CD4-positive, alpha-beta T cell (primary cell): ENCODE results near the gene SUSD2. TPM values are rescaled to one million over a fixed set of nuclear protein-coding genes. Genes with fewer than 3 reads are reported as not detected.

Source experiments
- ATAC-seq: fragments of 200-7000 bp; cut with Tn5 transposase; one replicate; pipeline ENCODE4 v1.10.0; 2022; ENCODE audit warnings: mild to moderate bottlenecking; ENCODE audit not compliant: poor library complexity
- CTCF ChIA-PET: fragments of 350-600 bp; sonication (Branson Sonifier 250); formaldehyde crosslinking; loops from one replicate; lab custom pipeline; 2021; ENCODE audit warnings: antibody characterized with exemption, inconsistent platforms; lab: Charles Lee
- POLR2A ChIA-PET: fragments of 350-600 bp; sonication (Branson Sonifier 250); formaldehyde crosslinking; loops from one replicate; lab custom pipeline; 2021; ENCODE audit warnings: antibody characterized with exemption, inconsistent platforms; lab: Charles Lee
- DNase-seq, 14 experiments: peaks; one replicate each; pipeline ENCODE4 v3.0.0-alpha.2; 2013 to 2020; ENCODE audit warnings: mixed read lengths in 2 of 14
- H3K27ac ChIP-seq, 2 donors: one replicate each; pipeline versions ENCODE4 v1.5.1 to v1.7.0; 2013; ENCODE audit warnings: low read length in 2 of 2, low read depth in 1 of 2, mild to moderate bottlenecking in 1 of 2
- H3K27me3 ChIP-seq, 2 experiments: 1 replicate in 1 of 2; 2 replicates in 1 of 2; pipeline versions ENCODE4 v1.6.1 to v1.7.0; 2013; ENCODE audit warnings: low read length in 2 of 2, control low read depth in 1 of 2, mild to moderate bottlenecking in 1 of 2, moderate library complexity in 1 of 2; ENCODE audit not compliant: insufficient read depth in 2 of 2, control insufficient read depth in 1 of 2
- H3K36me3 ChIP-seq: one replicate; pipeline ENCODE4 v1.6.1; 2013; ENCODE audit warnings: low read length, control low read depth; ENCODE audit not compliant: insufficient read depth
- H3K4me1 ChIP-seq: one replicate; pipeline ENCODE4 v1.6.1; 2013; ENCODE audit warnings: low read length, control low read depth; ENCODE audit not compliant: insufficient read depth
- H3K4me3 ChIP-seq: one replicate; pipeline ENCODE4 v1.5.1; 2013; ENCODE audit warnings: mild to moderate bottlenecking, low read length, moderate library complexity
- H3K9me3 ChIP-seq, 2 experiments: 1 replicate in 1 of 2; 2 replicates in 1 of 2; pipeline versions ENCODE4 v1.6.1 to v1.7.0; 2013; ENCODE audit warnings: low read length in 2 of 2, mild to moderate bottlenecking in 2 of 2, control low read depth in 1 of 2, moderate library complexity in 1 of 2; ENCODE audit not compliant: control insufficient read depth in 1 of 2, insufficient read depth in 1 of 2
- H3K27ac Mint-ChIP-seq: one replicate; pipeline ENCODE4 v1.8.0; 2020; ENCODE audit warnings: mixed read lengths
- H3K27me3 Mint-ChIP-seq: one replicate; pipeline ENCODE4 v1.8.0; 2021; ENCODE audit warnings: mixed read lengths
- H3K36me3 Mint-ChIP-seq: one replicate; pipeline ENCODE4 v1.8.0; 2021; ENCODE audit warnings: low read depth, mixed read lengths
- H3K4me1 Mint-ChIP-seq: one replicate; pipeline ENCODE4 v1.8.0; 2021; ENCODE audit warnings: low read depth, mixed read lengths
- H3K4me3 Mint-ChIP-seq: one replicate; pipeline ENCODE4 v1.8.0; 2020; ENCODE audit warnings: mild to moderate bottlenecking, mixed read lengths
- H3K9me3 Mint-ChIP-seq: one replicate; pipeline ENCODE4 v1.8.0; 2020; ENCODE audit warnings: mixed read lengths
- CTCF ChIP-seq: fragments of 200-600 bp; IDR thresholded peaks from one replicate; pipeline ENCODE4 v1.8.0; 2022; ENCODE audit warnings: antibody characterized with exemption, mild to moderate bottlenecking
- intact Hi-C, 2 experiments: fragments of 100-400 bp; cut with DNase I in 1 of 2; cut with micrococcal nuclease in 1 of 2; formaldehyde crosslinking; loops; one replicate each; pipeline versions ENCODE4 v1.15.1 to v1.9.0; 2023 to 2025; cut with DNase I, micrococcal nuclease
- total RNA-seq, 174 experiments: library from RNA in 2 of 174; stranded (reverse) in 2 of 174; gene quantifications; one replicate each; pipeline ENCODE4 v1.2.3 and lab custom pipeline; 2021 to 2026

The SUSD2 gene
- total RNA-seq, 2 experiments from 2014 or later, result 0.80 to 1.5 TPM

GRCh38 chr22:24154826-24155225 is 26.5 kb upstream of the SUSD2 start:
- ChIA-PET CTCF (interaction anchor here (0.8 to 3.0 kb wide), 4 partner anchors 8 to 130 kb away, joined by 3 to 23 read pairs (median 4); no protein-coding TSS in a partner anchor), POLR2A (interaction anchor here (2.7 to 6.7 kb wide), 6 partner anchors 8 to 144 kb away, joined by 10 to 90 read pairs (median 34); partner anchors contain the start of gene CABIN1)
- Mint-ChIP-seq H3K9me3 (no peaks in the 10 kb centered on the region), H3K36me3 (peaks cover 14% of the 10 kb centered on the region), H3K27ac (peak overlapping the region; percentile 96), H3K4me1 (peaks cover 84% of the 10 kb centered on the region), H3K27me3 (no peaks in the 10 kb centered on the region), H3K4me3 (peak overlapping the region; percentile 80)
- Histone ChIP-seq H3K27ac (peak overlapping the region; percentile 86 to 94), H3K9me3 (no peaks in the 10 kb centered on the region), H3K27me3 (no peaks in the 10 kb centered on the region), H3K4me1 (peaks cover 86% of the 10 kb centered on the region), H3K36me3 (peaks cover 13% of the 10 kb centered on the region), H3K4me3 (peak overlapping the region; percentile 16)
- intact Hi-C loops, result loop anchor here in 1 of 2 experiments (2.0 kb wide), 1 partner anchor 14 kb away; no protein-coding TSS in a partner anchor
- no peak for TF ChIP-seq CTCF
- DNase-seq (no peak), ATAC-seq (no peak)

GRCh38 chr22:24155627-24156140 is 25.6 kb upstream of the SUSD2 start:
- H3K4me3 ChIP-seq, result peak overlapping the region; percentile 70
- CTCF ChIA-PET, result interaction anchor here (0.8 to 3.5 kb wide), 11 partner anchors 9 to 261 kb away, joined by 3 to 27 read pairs (median 6); partner anchors contain the start of gene MIF
- H3K9me3 Mint-ChIP-seq, result no peaks in the 10 kb centered on the region
- DNase-seq (peak; percentile 19 to 72 (median 34)), ATAC-seq (peak; percentile 28)
- peaks cover 86% of the 10 kb centered on the region for H3K4me1 Mint-ChIP-seq
- TF ChIP-seq CTCF, result peak; percentile 34
- peak overlapping the region; percentile 96 for H3K27ac Mint-ChIP-seq
- peak overlapping the region; percentile 65 to 94 for H3K27ac ChIP-seq
- no peaks in the 10 kb centered on the region for H3K9me3 ChIP-seq
- peaks cover 22% of the 10 kb centered on the region for H3K36me3 ChIP-seq
- H3K36me3 Mint-ChIP-seq, result peaks cover 22% of the 10 kb centered on the region
- intact Hi-C loops, result loop anchor here in 1 of 2 experiments (2.0 kb wide), 1 partner anchor 15 kb away; no protein-coding TSS in a partner anchor
- no peaks in the 10 kb centered on the region for H3K27me3 Mint-ChIP-seq
- peak overlapping the region; percentile 80 for H3K4me3 Mint-ChIP-seq
- peaks cover 91% of the 10 kb centered on the region for H3K4me1 ChIP-seq
- no peaks in the 10 kb centered on the region for H3K27me3 ChIP-seq
- POLR2A ChIA-PET, result interaction anchor here (0.6 to 6.7 kb wide), 14 partner anchors 9 to 272 kb away, joined by 3 to 90 read pairs (median 14); partner anchors contain the start of genes ADORA2A, CABIN1 and MIF

- peak; percentile 26 to 80 (median 49) for DNase-seq
- H3K36me3 ChIP-seq, result peaks cover 28% of the 10 kb centered on the region
- no peaks in the 10 kb centered on the region for H3K27me3 ChIP-seq
- POLR2A ChIA-PET, result interaction anchor here (0.6 to 6.7 kb wide), 22 partner anchors 10 to 346 kb away, joined by 3 to 90 read pairs (median 6); partner anchors contain the start of genes ADORA2A, CABIN1, MIF and SLC2A11
- Mint-ChIP-seq H3K27me3 (no peaks in the 10 kb centered on the region), H3K4me3 (peak overlapping the region; percentile 99), H3K4me1 (peaks cover 91% of the 10 kb centered on the region), H3K36me3 (peaks cover 28% of the 10 kb centered on the region), H3K9me3 (no peaks in the 10 kb centered on the region), H3K27ac (peak overlapping the region; percentile 98)
- intact Hi-C loops, result no loop called here
- peak; percentile 55 for ATAC-seq
- CTCF ChIA-PET, result interaction anchor here (0.8 to 3.5 kb wide), 19 partner anchors 9 to 342 kb away, joined by 3 to 27 read pairs (median 5); partner anchors contain the start of genes ADORA2A and MIF
- H3K4me1 ChIP-seq, result peaks cover 86% of the 10 kb centered on the region
- TF ChIP-seq CTCF, result no peak
- peak overlapping the region; percentile 31 to 94 for H3K27ac ChIP-seq
- H3K9me3 ChIP-seq, result no peaks in the 10 kb centered on the region
- H3K4me3 ChIP-seq, result peak overlapping the region; percentile 70
These were observed 25.0 kb upstream of the SUSD2 start for GRCh38 chr22:24156141-24156912.
